Measurements from ENCODE around the gene LRRC14B.

The LRRC14B gene

DNA sequence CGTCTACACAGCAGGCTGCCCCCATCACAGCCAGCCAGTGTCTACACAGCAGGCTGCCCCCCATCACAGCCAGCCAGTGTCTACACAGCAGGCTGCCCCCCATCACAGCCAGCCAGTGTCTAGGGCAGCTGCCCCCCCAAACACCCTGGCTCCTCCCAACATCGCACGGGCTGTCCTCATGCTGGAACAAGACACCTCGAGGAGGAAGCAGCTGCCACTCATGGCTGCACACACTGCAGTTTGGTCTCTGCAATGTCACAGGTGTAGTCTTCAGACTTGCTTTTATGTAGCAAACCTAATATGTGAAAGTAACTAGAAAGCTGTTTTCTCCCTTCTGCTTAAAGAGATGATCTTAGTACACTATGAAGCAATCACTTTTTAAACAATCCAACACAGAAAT is 9.7 kb downstream of the LRRC14B start:
- H3K27ac ChIP-seq (ENCODE audit: insufficient read depth in 1 of 2, low read depth in 1 of 2, low read length in 2 of 2, poor library complexity in 1 of 2, severe bottlenecking in 2 of 2): no peak overlapping the region
- H3K9me3 ChIP-seq (ENCODE audit: control extremely low read depth in 1 of 5, control insufficient read depth in 4 of 5, insufficient read depth in 2 of 5, low read depth in 1 of 5, low read length in 4 of 5): no peaks in the 10 kb centered on the region
- WGBS (ENCODE audit: insufficient coverage): 65% methylated on average over 3 of the region's 4 CpGs
- DNase-seq: no peak
- H3K4me1 ChIP-seq (ENCODE audit: control extremely low read depth in 1 of 4, control insufficient read depth in 4 of 4, insufficient read depth in 4 of 4, low read length in 3 of 4): no peaks in the 10 kb centered on the region
- ChIA-PET CTCF (interaction anchor here (2.8 kb wide), 1 partner anchor 13 kb away, joined by 11 read pairs; no protein-coding TSS in a partner anchor), POLR2A (interaction anchor here (0.6 kb wide), 1 partner anchor 108 kb away, joined by 3 read pairs; no protein-coding TSS in a partner anchor)
- no peaks in the 10 kb centered on the region for H3K27me3 ChIP-seq (replicated peaks in 2 of 5; ENCODE audit: control insufficient read depth in 4 of 5, insufficient read depth in 5 of 5, low read length in 4 of 5)
- H3K4me3 ChIP-seq (ENCODE audit: control insufficient read depth in 1 of 7, extremely low read depth in 1 of 7, insufficient read depth in 4 of 7, low read depth in 2 of 7, low read length in 6 of 7): no peak overlapping the region
- peaks cover 8 to 31% (median 20%) of the 10 kb centered on the region in 4 experiments for H3K36me3 ChIP-seq (ENCODE audit: control insufficient read depth in 4 of 4, insufficient read depth in 4 of 4, low read length in 3 of 4)

DNA sequence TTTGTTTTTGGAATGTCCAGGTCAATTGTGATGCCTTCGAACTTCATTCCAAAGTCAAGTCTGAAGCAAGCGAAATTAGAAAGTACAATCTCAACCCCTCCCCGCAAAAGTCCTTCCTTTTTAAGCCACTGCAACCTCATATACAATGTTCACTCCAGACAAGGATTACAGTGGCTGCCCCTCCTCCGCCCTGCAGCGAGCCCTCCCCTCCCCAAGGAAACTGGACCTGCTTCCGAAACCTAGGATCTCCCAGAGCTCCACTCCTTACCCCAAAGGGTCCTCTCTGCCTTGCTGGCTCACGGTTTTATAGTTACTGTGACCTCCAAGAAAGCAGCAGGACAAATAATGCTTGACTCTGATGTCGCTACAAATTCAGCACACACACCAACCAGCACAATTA is 10.4 kb downstream of the LRRC14B start:
- Histone ChIP-seq H3K27me3 (replicated peaks in 2 of 5; ENCODE audit: control insufficient read depth in 4 of 5, insufficient read depth in 5 of 5, low read length in 4 of 5) (no peaks in the 10 kb centered on the region), H3K27ac (ENCODE audit: insufficient read depth in 1 of 2, low read depth in 1 of 2, low read length in 2 of 2, poor library complexity in 1 of 2, severe bottlenecking in 2 of 2) (no peak overlapping the region), H3K4me3 (ENCODE audit: control insufficient read depth in 1 of 7, extremely low read depth in 1 of 7, insufficient read depth in 4 of 7, low read depth in 2 of 7, low read length in 6 of 7) (no peak overlapping the region), H3K4me1 (ENCODE audit: control extremely low read depth in 1 of 4, control insufficient read depth in 4 of 4, insufficient read depth in 4 of 4, low read length in 3 of 4) (no peaks in the 10 kb centered on the region), H3K36me3 (ENCODE audit: control insufficient read depth in 4 of 4, insufficient read depth in 4 of 4, low read length in 3 of 4) (peaks cover 8 to 38% (median 24%) of the 10 kb centered on the region in 4 experiments), H3K9me3 (ENCODE audit: control extremely low read depth in 1 of 5, control insufficient read depth in 4 of 5, insufficient read depth in 2 of 5, low read depth in 1 of 5, low read length in 4 of 5) (no peaks in the 10 kb centered on the region)
- ChIA-PET CTCF (interaction anchor here (0.8 to 1.7 kb wide), 2 partner anchors 13 to 17 kb away, joined by 3 read pairs; no protein-coding TSS in a partner anchor), POLR2A (no interaction called here)
- 96% methylated on average over 8 of the region's 8 CpGs for WGBS (ENCODE audit: insufficient coverage)
- no peak for DNase-seq

DNA sequence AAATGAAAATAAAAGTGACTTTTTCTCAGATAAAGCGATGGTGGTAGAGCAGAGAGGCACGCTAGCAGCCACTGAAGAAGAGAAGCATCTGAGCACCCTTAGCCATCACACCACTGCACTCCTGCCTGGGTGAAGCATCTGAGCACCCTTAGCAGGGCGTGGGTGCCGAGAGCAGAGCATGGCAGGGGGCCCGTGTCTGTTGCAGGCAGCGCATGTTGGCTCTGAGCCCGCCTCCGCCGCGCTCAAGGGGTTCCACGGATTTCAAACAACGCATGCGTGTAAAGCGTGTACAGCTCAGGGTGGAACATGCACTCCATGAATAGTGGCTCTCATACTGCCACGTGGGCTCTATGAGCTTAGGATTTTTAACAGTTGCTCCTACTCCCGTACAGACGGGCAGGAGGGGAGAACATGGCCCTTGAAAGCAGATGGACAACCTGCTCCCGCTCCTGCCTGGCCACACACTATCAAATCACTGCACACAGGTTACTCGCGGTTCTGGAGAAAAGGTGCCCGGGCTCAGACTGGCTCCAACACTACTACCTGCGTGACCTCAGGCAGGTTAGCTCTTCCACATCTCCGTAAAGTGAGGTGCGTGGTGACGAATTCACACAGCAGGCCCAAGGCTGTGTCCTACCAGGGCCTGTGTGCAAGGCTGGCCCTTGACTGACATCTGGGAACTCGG is 12.1 kb downstream of the LRRC14B start:
- ChIA-PET POLR2A (no interaction called here), CTCF (interaction anchor here (1.1 to 1.7 kb wide), 3 partner anchors 11 to 15 kb away, joined by 3 to 4 read pairs (median 3); no protein-coding TSS in a partner anchor)
- no peaks in the 10 kb centered on the region for H3K27me3 ChIP-seq (replicated peaks in 2 of 5; ENCODE audit: control insufficient read depth in 4 of 5, insufficient read depth in 5 of 5, low read length in 4 of 5)
- H3K36me3 ChIP-seq (ENCODE audit: control insufficient read depth in 4 of 4, insufficient read depth in 4 of 4, low read length in 3 of 4): peaks cover 8 to 53% (median 32%) of the 10 kb centered on the region in 4 experiments
- no peak for DNase-seq
- WGBS (ENCODE audit: insufficient coverage): 95% methylated on average over 26 of the region's 26 CpGs
- no peaks in the 10 kb centered on the region for H3K4me1 ChIP-seq (ENCODE audit: control extremely low read depth in 1 of 4, control insufficient read depth in 4 of 4, insufficient read depth in 4 of 4, low read length in 3 of 4)
- no peaks in the 10 kb centered on the region for H3K9me3 ChIP-seq (ENCODE audit: control extremely low read depth in 1 of 5, control insufficient read depth in 4 of 5, insufficient read depth in 2 of 5, low read depth in 1 of 5, low read length in 4 of 5)
- no peak overlapping the region for H3K4me3 ChIP-seq (ENCODE audit: control insufficient read depth in 1 of 7, extremely low read depth in 1 of 7, insufficient read depth in 4 of 7, low read depth in 2 of 7, low read length in 6 of 7)
- H3K27ac ChIP-seq (ENCODE audit: insufficient read depth in 1 of 2, low read depth in 1 of 2, low read length in 2 of 2, poor library complexity in 1 of 2, severe bottlenecking in 2 of 2): no peak overlapping the region

DNA sequence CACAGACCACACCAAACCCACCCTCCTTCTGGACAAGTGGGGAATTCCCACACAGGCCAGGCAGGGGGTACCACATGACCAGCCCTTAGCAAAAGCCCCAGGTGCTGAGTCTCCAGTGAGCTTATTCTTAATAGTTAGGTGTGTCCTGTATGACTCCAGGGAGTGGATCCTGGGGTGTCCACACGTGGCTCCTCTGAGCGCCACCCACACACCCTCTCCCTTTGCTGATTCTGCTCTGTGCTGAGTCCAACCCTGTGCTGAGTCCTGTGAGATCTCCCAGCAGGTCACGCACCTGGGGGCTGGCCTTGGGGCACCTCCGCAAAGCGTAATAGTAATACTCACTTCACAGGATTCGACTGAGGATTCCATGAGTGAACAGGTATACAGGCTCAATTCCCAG is 12.7 kb downstream of the LRRC14B start:
- Histone ChIP-seq H3K4me3 (ENCODE audit: control insufficient read depth in 1 of 7, extremely low read depth in 1 of 7, insufficient read depth in 4 of 7, low read depth in 2 of 7, low read length in 6 of 7) (no peak overlapping the region), H3K9me3 (ENCODE audit: control extremely low read depth in 1 of 5, control insufficient read depth in 4 of 5, insufficient read depth in 2 of 5, low read depth in 1 of 5, low read length in 4 of 5) (no peaks in the 10 kb centered on the region), H3K4me1 (ENCODE audit: control extremely low read depth in 1 of 4, control insufficient read depth in 4 of 4, insufficient read depth in 4 of 4, low read length in 3 of 4) (no peaks in the 10 kb centered on the region), H3K36me3 (ENCODE audit: control insufficient read depth in 4 of 4, insufficient read depth in 4 of 4, low read length in 3 of 4) (peaks cover 6 to 50% (median 32%) of the 10 kb centered on the region in 4 experiments), H3K27ac (ENCODE audit: insufficient read depth in 1 of 2, low read depth in 1 of 2, low read length in 2 of 2, poor library complexity in 1 of 2, severe bottlenecking in 2 of 2) (no peak overlapping the region), H3K27me3 (replicated peaks in 2 of 5; ENCODE audit: control insufficient read depth in 4 of 5, insufficient read depth in 5 of 5, low read length in 4 of 5) (no peaks in the 10 kb centered on the region)
- ChIA-PET POLR2A (no interaction called here), CTCF (interaction anchor here (1.1 kb wide), 2 partner anchors 10 to 15 kb away, joined by 3 to 4 read pairs; no protein-coding TSS in a partner anchor)
- WGBS (ENCODE audit: insufficient coverage): 100% methylated on average over 2 of the region's 6 CpGs
- DNase-seq: no peak

DNA sequence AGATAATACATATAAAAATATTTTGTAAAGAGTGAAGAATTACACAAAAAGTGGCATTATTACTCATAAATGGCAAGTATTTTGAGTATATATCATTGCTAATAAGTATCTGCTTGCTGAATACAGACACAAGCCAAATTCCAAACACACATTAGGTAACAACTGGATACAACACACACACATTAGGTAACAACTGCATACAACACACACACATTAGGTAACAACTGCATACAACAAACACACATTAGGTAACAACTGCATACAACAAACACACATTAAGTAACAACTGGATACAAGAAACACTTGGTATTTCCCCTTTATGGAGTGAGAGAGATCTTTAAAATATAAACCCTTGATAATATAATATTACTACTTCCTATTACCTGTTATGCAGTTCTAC is 13.2 kb downstream of the LRRC14B start:
- Histone ChIP-seq H3K27ac (ENCODE audit: insufficient read depth in 1 of 2, low read depth in 1 of 2, low read length in 2 of 2, poor library complexity in 1 of 2, severe bottlenecking in 2 of 2) (no peak overlapping the region), H3K4me3 (ENCODE audit: control insufficient read depth in 1 of 7, extremely low read depth in 1 of 7, insufficient read depth in 4 of 7, low read depth in 2 of 7, low read length in 6 of 7) (no peak overlapping the region), H3K4me1 (ENCODE audit: control extremely low read depth in 1 of 4, control insufficient read depth in 4 of 4, insufficient read depth in 4 of 4, low read length in 3 of 4) (no peaks in the 10 kb centered on the region), H3K27me3 (replicated peaks in 2 of 5; ENCODE audit: control insufficient read depth in 4 of 5, insufficient read depth in 5 of 5, low read length in 4 of 5) (no peaks in the 10 kb centered on the region), H3K36me3 (ENCODE audit: control insufficient read depth in 4 of 4, insufficient read depth in 4 of 4, low read length in 3 of 4) (peaks cover 6 to 50% (median 32%) of the 10 kb centered on the region in 4 experiments), H3K9me3 (ENCODE audit: control extremely low read depth in 1 of 5, control insufficient read depth in 4 of 5, insufficient read depth in 2 of 5, low read depth in 1 of 5, low read length in 4 of 5) (no peaks in the 10 kb centered on the region)
- ChIA-PET CTCF (interaction anchor here (1.1 kb wide), 2 partner anchors 10 to 16 kb away, joined by 3 to 4 read pairs; no protein-coding TSS in a partner anchor), POLR2A (no interaction called here)
- no peak for DNase-seq

DNA sequence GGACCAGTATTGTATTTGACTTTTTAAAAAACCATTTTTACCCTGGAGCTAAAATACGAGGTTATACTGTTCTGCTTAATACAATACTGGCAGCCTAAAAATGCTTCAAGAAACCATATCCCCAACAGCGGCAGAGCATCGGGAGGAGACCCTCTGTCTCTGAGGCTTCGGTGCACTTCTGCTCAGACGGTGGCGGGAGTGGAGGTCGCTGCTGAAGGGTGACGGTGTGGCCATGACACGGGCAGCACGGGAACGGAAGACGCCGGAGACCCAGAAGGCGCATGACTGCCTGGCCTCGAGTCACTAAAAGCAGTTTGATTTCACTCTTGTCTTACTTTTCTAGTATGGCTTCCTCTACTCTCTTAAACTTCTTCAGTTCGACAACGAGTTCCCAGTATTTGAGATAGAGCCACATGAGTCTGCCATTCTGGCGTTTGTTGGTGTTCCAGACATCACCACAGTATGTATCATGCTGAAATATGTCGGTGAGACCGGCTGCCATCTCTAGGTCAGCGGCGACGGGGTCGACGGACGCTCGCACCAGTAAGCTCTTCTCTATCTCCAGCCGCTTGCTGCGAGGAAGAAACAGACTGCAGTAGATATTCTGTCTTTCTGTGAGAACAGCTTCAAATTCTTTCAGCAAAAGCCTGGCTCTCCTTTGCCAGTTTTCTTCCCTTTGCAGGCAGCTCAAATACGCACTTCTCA is 13.8 kb downstream of the LRRC14B start:
- 98% methylated on average over 30 of the region's 30 CpGs for WGBS (ENCODE audit: insufficient coverage)
- no peaks in the 10 kb centered on the region for H3K27me3 ChIP-seq (replicated peaks in 2 of 5; ENCODE audit: control insufficient read depth in 4 of 5, insufficient read depth in 5 of 5, low read length in 4 of 5)
- no peak for DNase-seq
- H3K9me3 ChIP-seq (ENCODE audit: control extremely low read depth in 1 of 5, control insufficient read depth in 4 of 5, insufficient read depth in 2 of 5, low read depth in 1 of 5, low read length in 4 of 5): no peaks in the 10 kb centered on the region
- peaks cover 6 to 50% (median 32%) of the 10 kb centered on the region in 4 experiments for H3K36me3 ChIP-seq (ENCODE audit: control insufficient read depth in 4 of 4, insufficient read depth in 4 of 4, low read length in 3 of 4)
- CTCF ChIA-PET: interaction anchor here (1.3 kb wide), 1 partner anchor 17 kb away, joined by 4 read pairs; no protein-coding TSS in a partner anchor
- H3K27ac ChIP-seq (ENCODE audit: insufficient read depth in 1 of 2, low read depth in 1 of 2, low read length in 2 of 2, poor library complexity in 1 of 2, severe bottlenecking in 2 of 2): no peak overlapping the region
- POLR2A ChIA-PET: interaction anchor here (0.7 kb wide), 1 partner anchor 15 kb away, joined by 3 read pairs; no protein-coding TSS in a partner anchor
- H3K4me3 ChIP-seq (ENCODE audit: control insufficient read depth in 1 of 7, extremely low read depth in 1 of 7, insufficient read depth in 4 of 7, low read depth in 2 of 7, low read length in 6 of 7): no peak overlapping the region
- no peaks in the 10 kb centered on the region for H3K4me1 ChIP-seq (ENCODE audit: control extremely low read depth in 1 of 4, control insufficient read depth in 4 of 4, insufficient read depth in 4 of 4, low read length in 3 of 4)

DNA sequence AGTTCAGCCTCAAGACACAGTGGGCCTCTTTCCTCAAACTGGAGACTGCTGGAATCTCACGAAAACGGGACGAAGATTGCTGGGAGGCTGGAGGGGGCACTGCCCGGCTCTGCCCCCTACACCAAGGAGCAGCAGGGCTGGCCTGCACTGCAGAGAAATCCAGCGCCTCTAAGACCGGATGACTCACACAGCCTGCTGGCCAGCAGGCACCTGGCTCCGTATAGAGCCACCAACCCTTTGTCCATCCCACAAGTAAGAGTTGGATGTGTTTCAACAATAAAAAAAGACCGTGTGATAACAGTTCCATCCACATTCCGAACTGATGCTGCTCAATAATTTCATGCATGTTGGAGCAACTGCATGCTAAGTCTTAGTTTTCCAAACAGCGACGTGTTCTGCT is 15.1 kb downstream of the LRRC14B start:
- no peak overlapping the region for H3K4me3 ChIP-seq (ENCODE audit: control insufficient read depth in 1 of 7, extremely low read depth in 1 of 7, insufficient read depth in 4 of 7, low read depth in 2 of 7, low read length in 6 of 7)
- DNase-seq: no peak
- ChIA-PET CTCF (interaction anchor here (1.3 kb wide), 1 partner anchor 8 kb away, joined by 3 read pairs; no protein-coding TSS in a partner anchor), POLR2A (no interaction called here)
- WGBS (ENCODE audit: insufficient coverage): 95% methylated on average over 10 of the region's 11 CpGs
- no peaks in the 10 kb centered on the region for H3K9me3 ChIP-seq (ENCODE audit: control extremely low read depth in 1 of 5, control insufficient read depth in 4 of 5, insufficient read depth in 2 of 5, low read depth in 1 of 5, low read length in 4 of 5)
- no peaks in the 10 kb centered on the region for H3K27me3 ChIP-seq (replicated peaks in 2 of 5; ENCODE audit: control insufficient read depth in 4 of 5, insufficient read depth in 5 of 5, low read length in 4 of 5)
- H3K36me3 ChIP-seq (ENCODE audit: control insufficient read depth in 4 of 4, insufficient read depth in 4 of 4, low read length in 3 of 4): peaks cover 6 to 50% (median 32%) of the 10 kb centered on the region in 4 experiments
- H3K27ac ChIP-seq (ENCODE audit: insufficient read depth in 1 of 2, low read depth in 1 of 2, low read length in 2 of 2, poor library complexity in 1 of 2, severe bottlenecking in 2 of 2): no peak overlapping the region
- H3K4me1 ChIP-seq (ENCODE audit: control extremely low read depth in 1 of 4, control insufficient read depth in 4 of 4, insufficient read depth in 4 of 4, low read length in 3 of 4): no peaks in the 10 kb centered on the region

All from common myeloid progenitor, CD34-positive (primary cell).